ENCODE data around the gene POLG. TPM values are rescaled to one million over a fixed set of nuclear protein-coding genes. Genes with fewer than 3 reads are reported as not detected.
A peak's percentile ranks its signal among the peaks of the same experiment; 100 is the strongest.

Gene POLG
- total and polyA plus RNA-seq, 2 of the 4 experiments (the other 2 are of a cell fraction): 19.9 to 30.6 TPM

GRCh38 chr15:89358755-89359439, 24.3 kb upstream of the POLG start:
- peak overlapping the region; percentile 42 for H3K4me3 ChIP-seq (ENCODE audit: insufficient read depth, low read depth, low read length)
- no peak overlapping the region for H3K27ac ChIP-seq (ENCODE audit: insufficient read depth, low read length)
- H3K9me1 ChIP-seq (ENCODE audit: insufficient read depth, low read length): no peaks in the 10 kb centered on the region
- CTCF ChIA-PET: interaction anchor here (0.6 to 3.5 kb wide), 21 partner anchors 14 to 114 kb away, joined by 3 to 37 read pairs (median 4); partner anchors contain the start of gene POLG
- no peak overlapping the region for H3K14ac ChIP-seq (replicated peaks; ENCODE audit: low read depth, low read length)
- no peaks in the 10 kb centered on the region for H3K36me3 ChIP-seq (ENCODE audit: control insufficient read depth, insufficient read depth, low read length)
- H3K27me3 ChIP-seq (ENCODE audit: control insufficient read depth, insufficient read depth, low read length): peaks cover 80% of the 10 kb centered on the region
- DNase-seq: peak; percentile 56
- H2BK5ac ChIP-seq (ENCODE audit: low read depth, low read length, poor library complexity, severe bottlenecking): no peak overlapping the region
- WGBS, 2 experiments (ENCODE audit: extremely low coverage in 2 of 2, insufficient read length in 1 of 2): 3% methylated on average over 58 of the region's 68 CpGs; no CpG with 5 or more reads in 1 of the 2 experiments
- dilution Hi-C loops (cut with HindIII; ENCODE audit: low sequenced_read_pairs, unreplicated experiment) (no loop called here), in situ Hi-C loops (cut with MboI; ENCODE audit: low sequenced_read_pairs) (no loop called here), intact Hi-C loops (cut with micrococcal nuclease) (loop anchor here (1.0 to 2.0 kb wide), 4 partner anchors 44 to 197 kb away; no protein-coding TSS in a partner anchor)
- no peak overlapping the region for H3K4ac ChIP-seq (ENCODE audit: low read depth, low read length)
- POLR2A ChIA-PET (ENCODE audit: unreplicated experiment): no interaction called here
- H2BK120ac ChIP-seq (ENCODE audit: low read depth, low read length): no peak overlapping the region
- H3K23ac ChIP-seq (ENCODE audit: low read depth, low read length): no peak overlapping the region
- H3K18ac ChIP-seq (ENCODE audit: low read depth, low read length): no peak overlapping the region
- 0 out of 2 replicates have a peak, but pooled peaks cover 2% of the 10 kb centered on the region for H4K20me1 ChIP-seq (ENCODE audit: insufficient read depth, low read length)
- no peak overlapping the region for H4K8ac ChIP-seq (ENCODE audit: low read depth in 2 of 2, low read length in 2 of 2)
- H3K4me1 ChIP-seq (ENCODE audit: control insufficient read depth, insufficient read depth, low read length): no peaks in the 10 kb centered on the region
- ATAC-seq (ENCODE audit: low read depth): peak; percentile 96
- H2BK15ac ChIP-seq (ENCODE audit: low read depth, low read length): no peak overlapping the region
- peak overlapping the region; percentile 37 for H2AK9ac ChIP-seq (replicated peaks; ENCODE audit: low read depth, low read length, poor library complexity)
- H3K9ac ChIP-seq (ENCODE audit: low read depth, low read length): no peak overlapping the region
- H2AK5ac ChIP-seq (ENCODE audit: low read depth, low read length): no peak overlapping the region
- no peak overlapping the region for H4K5ac ChIP-seq (ENCODE audit: low read depth, low read length)
- H2BK20ac ChIP-seq (ENCODE audit: low read depth, low read length): no peak overlapping the region
- no peak overlapping the region for H3K56ac ChIP-seq (ENCODE audit: extremely low read depth, insufficient read depth, low read length)
- H2AFZ ChIP-seq (replicated peaks; ENCODE audit: low read length, poor library complexity): peak overlapping the region; percentile 98
- H4K91ac ChIP-seq (ENCODE audit: insufficient read depth, low read depth, low read length): no peak overlapping the region
- no peaks in the 10 kb centered on the region for H3K79me1 ChIP-seq (ENCODE audit: low read depth in 1 of 2, low read length in 2 of 2)
- H3K9me3 ChIP-seq (ENCODE audit: control insufficient read depth, insufficient read depth, low read length): no peaks in the 10 kb centered on the region
- H3K4me2 ChIP-seq (ENCODE audit: low read depth, low read length): peak overlapping the region; percentile 85
- no TSS peak for BruUV-seq (replicated peaks)
- TF ChIP-seq SMC3 (IDR thresholded peaks at IDR 0.05; ENCODE audit: low read depth, low read length) (peak; percentile 63; the same call in 1 of the 2 replicates), CEBPB (IDR thresholded peaks at IDR 0.05; ENCODE audit: low read depth, low read length) (no peak), CHD1 (IDR thresholded peaks at IDR 0.05; ENCODE audit: low read depth, low read length) (no peak), RCOR1 (IDR thresholded peaks at IDR 0.05; ENCODE audit: insufficient replicate concordance, low read length) (no peak), NFE2L2 (IDR thresholded peaks at IDR 0.05; ENCODE audit: low read depth, low read length) (no peak), BHLHE40 (IDR thresholded peaks at IDR 0.05; ENCODE audit: low read depth, low read length) (no peak), CTCF (conservative IDR thresholded peaks at IDR 0.05; ENCODE audit: low read depth, low read length) (peak; percentile 80), ELK1 (IDR thresholded peaks at IDR 0.05; ENCODE audit: borderline replicate concordance, low read depth, low read length) (no peak), POLR2A (IDR thresholded peaks at IDR 0.05; ENCODE audit: low read depth, low read length) (no peak), MAFK (IDR thresholded peaks at IDR 0.05; ENCODE audit: low read depth, low read length) (peak; percentile 6; the same call in 1 of the 2 replicates), MXI1 (IDR thresholded peaks at IDR 0.05; ENCODE audit: borderline replicate concordance, low read depth, low read length) (no peak), MAZ (IDR thresholded peaks at IDR 0.05; ENCODE audit: borderline replicate concordance, low read depth, low read length) (peak; percentile 40; the same call in 1 of the 2 replicates), FOS (IDR thresholded peaks at IDR 0.05; ENCODE audit: low read depth, low read length) (no peak), USF2 (IDR thresholded peaks at IDR 0.05; ENCODE audit: low read depth, low read length) (no peak), RAD21 (IDR thresholded peaks at IDR 0.05; ENCODE audit: low read length) (peak; percentile 87)

All from IMR-90 (cell line).